ENCODE measurements around the gene SMARCE1. TPM values are rescaled to one million over a fixed set of nuclear protein-coding genes. Genes with fewer than 3 reads are reported as not detected.

Gene SMARCE1
- total and polyA plus RNA-seq, 2 donors, result 109 to 126 TPM

DNA sequence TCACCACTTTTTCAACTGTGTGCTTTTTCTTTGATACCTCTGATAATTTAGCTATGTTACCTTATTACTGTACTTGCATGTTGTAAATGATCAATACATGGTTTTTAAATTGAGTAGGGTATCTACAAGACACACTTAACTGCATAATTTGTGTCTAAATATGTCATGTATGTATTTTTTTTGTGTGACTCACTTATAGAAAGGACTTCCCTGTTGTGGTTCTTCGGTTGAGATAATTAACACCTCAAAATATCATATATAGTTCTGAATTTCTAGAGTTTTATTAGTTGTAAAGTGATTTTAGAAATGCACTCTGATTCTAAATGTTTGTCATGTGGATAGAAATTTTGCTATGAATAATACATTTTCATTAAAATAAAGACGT, 31.9 kb upstream of the SMARCE1 start:
- no peak for DNase-seq (ENCODE audit: low read depth in 6 of 9, low spot score in 9 of 9)
- WGBS, result 95% methylated on average over 2 of the region's 2 CpGs
- Histone ChIP-seq H3K27me3 (ENCODE audit: control insufficient read depth in 2 of 2, insufficient read depth in 1 of 2, low read length in 1 of 2) (peaks cover 3 to 21% of the 10 kb centered on the region in 2 donors), H3K9me3 (ENCODE audit: control insufficient read depth in 2 of 2, insufficient read depth in 1 of 2, low read length in 1 of 2) (no peaks in the 10 kb centered on the region), H3K36me3 (ENCODE audit: control insufficient read depth in 2 of 2, insufficient read depth in 2 of 2, low read length in 1 of 2) (no peaks in the 10 kb centered on the region), H3K4me3 (ENCODE audit: low read length in 2 of 2) (no peak overlapping the region), H3K27ac (ENCODE audit: low read depth in 1 of 2, low read length in 1 of 2) (no peak overlapping the region), H3K4me1 (ENCODE audit: control insufficient read depth in 2 of 2, insufficient read depth in 2 of 2, low read length in 2 of 2) (no peaks in the 10 kb centered on the region)

GRCh38 chr17:40678902-40679522, 31.4 kb upstream of the SMARCE1 start:
- Histone ChIP-seq H3K9me3 (ENCODE audit: control insufficient read depth in 2 of 2, insufficient read depth in 1 of 2, low read length in 1 of 2) (no peaks in the 10 kb centered on the region), H3K27ac (ENCODE audit: low read depth in 1 of 2, low read length in 1 of 2) (no peak overlapping the region), H3K27me3 (ENCODE audit: control insufficient read depth in 2 of 2, insufficient read depth in 1 of 2, low read length in 1 of 2) (peaks cover 3 to 25% of the 10 kb centered on the region in 2 donors), H3K4me1 (ENCODE audit: control insufficient read depth in 2 of 2, insufficient read depth in 2 of 2, low read length in 2 of 2) (no peaks in the 10 kb centered on the region), H3K4me3 (ENCODE audit: low read length in 2 of 2) (no peak overlapping the region), H3K36me3 (ENCODE audit: control insufficient read depth in 2 of 2, insufficient read depth in 2 of 2, low read length in 1 of 2) (no peaks in the 10 kb centered on the region)
- DNase-seq (ENCODE audit: low read depth in 6 of 9, low spot score in 9 of 9), result no peak
- WGBS, result 66% methylated on average over 4 of the region's 4 CpGs

GRCh38 chr17:40675905-40676304, 28.3 kb upstream of the SMARCE1 start:
- Histone ChIP-seq H3K27ac (ENCODE audit: low read depth in 1 of 2, low read length in 1 of 2) (no peak overlapping the region), H3K36me3 (ENCODE audit: control insufficient read depth in 2 of 2, insufficient read depth in 2 of 2, low read length in 1 of 2) (no peaks in the 10 kb centered on the region), H3K4me3 (ENCODE audit: low read length in 2 of 2) (no peak overlapping the region), H3K9me3 (ENCODE audit: control insufficient read depth in 2 of 2, insufficient read depth in 1 of 2, low read length in 1 of 2) (no peaks in the 10 kb centered on the region), H3K27me3 (ENCODE audit: control insufficient read depth in 2 of 2, insufficient read depth in 1 of 2, low read length in 1 of 2) (peaks cover 3 to 36% of the 10 kb centered on the region in 2 donors), H3K4me1 (ENCODE audit: control insufficient read depth in 2 of 2, insufficient read depth in 2 of 2, low read length in 2 of 2) (no peaks in the 10 kb centered on the region)
- no peak for DNase-seq (ENCODE audit: low read depth in 6 of 9, low spot score in 9 of 9)
- 87% methylated on average over 4 of the region's 4 CpGs for WGBS

DNA sequence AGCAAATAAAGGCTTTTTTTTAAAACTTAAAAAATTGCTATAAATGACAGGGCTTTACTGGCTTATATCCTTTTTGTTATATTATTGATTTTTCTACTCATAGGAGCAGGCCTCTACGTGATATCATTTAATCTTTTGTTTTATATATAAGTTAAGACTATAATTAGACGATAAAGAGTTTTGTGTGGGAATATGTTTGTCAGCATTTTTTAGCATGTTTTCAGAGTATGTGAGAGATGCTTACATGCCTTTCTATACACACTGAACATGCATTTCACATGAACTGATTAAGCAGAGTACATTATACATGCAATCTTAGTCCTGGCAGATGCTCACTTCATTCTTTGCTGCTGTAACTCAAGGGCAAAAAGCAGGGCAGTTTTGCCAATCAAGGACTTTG, 25.0 kb upstream of the SMARCE1 start:
- no peaks in the 10 kb centered on the region for H3K4me1 ChIP-seq (ENCODE audit: control insufficient read depth in 2 of 2, insufficient read depth in 2 of 2, low read length in 2 of 2)
- H3K27ac ChIP-seq (ENCODE audit: low read depth in 1 of 2, low read length in 1 of 2), result no peak overlapping the region
- H3K27me3 ChIP-seq (ENCODE audit: control insufficient read depth in 2 of 2, insufficient read depth in 1 of 2, low read length in 1 of 2), result peaks cover 3 to 43% of the 10 kb centered on the region in 2 donors
- H3K9me3 ChIP-seq (ENCODE audit: control insufficient read depth in 2 of 2, insufficient read depth in 1 of 2, low read length in 1 of 2), result no peaks in the 10 kb centered on the region
- no peak for DNase-seq (ENCODE audit: low read depth in 6 of 9, low spot score in 9 of 9)
- WGBS, result 96% methylated on average over 2 of the region's 2 CpGs
- no peaks in the 10 kb centered on the region for H3K36me3 ChIP-seq (ENCODE audit: control insufficient read depth in 2 of 2, insufficient read depth in 2 of 2, low read length in 1 of 2)
- no peak overlapping the region for H3K4me3 ChIP-seq (ENCODE audit: low read length in 2 of 2)

DNA sequence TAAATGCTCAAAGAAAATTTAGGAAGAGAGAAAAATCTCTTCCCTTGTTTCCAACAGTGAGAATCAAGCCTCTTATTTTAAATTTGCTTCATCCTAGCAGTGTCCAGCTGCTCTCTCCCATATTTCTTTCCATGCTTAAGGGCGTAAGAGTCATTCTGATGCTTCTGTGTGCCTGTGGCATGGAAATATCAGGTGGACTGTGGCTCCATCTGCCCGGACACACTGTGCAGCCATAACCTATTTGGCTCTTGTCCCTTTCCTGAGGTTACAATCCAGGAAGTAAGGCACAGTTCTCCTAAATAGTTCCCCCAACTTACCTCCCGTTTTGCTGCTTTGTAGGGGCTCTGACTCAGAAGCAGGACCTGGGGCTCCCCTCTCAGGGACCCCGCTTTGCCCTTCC, 23.7 kb upstream of the SMARCE1 start:
- no peaks in the 10 kb centered on the region for H3K4me1 ChIP-seq (ENCODE audit: control insufficient read depth in 2 of 2, insufficient read depth in 2 of 2, low read length in 2 of 2)
- DNase-seq (ENCODE audit: low read depth in 6 of 9, low spot score in 9 of 9), result no peak
- no peaks in the 10 kb centered on the region for H3K9me3 ChIP-seq (ENCODE audit: control insufficient read depth in 2 of 2, insufficient read depth in 1 of 2, low read length in 1 of 2)
- H3K4me3 ChIP-seq (ENCODE audit: low read length in 2 of 2), result no peak overlapping the region
- H3K27me3 ChIP-seq (ENCODE audit: control insufficient read depth in 2 of 2, insufficient read depth in 1 of 2, low read length in 1 of 2), result peaks cover 3 to 45% of the 10 kb centered on the region in 2 donors
- H3K36me3 ChIP-seq (ENCODE audit: control insufficient read depth in 2 of 2, insufficient read depth in 2 of 2, low read length in 1 of 2), result no peaks in the 10 kb centered on the region
- 56% methylated on average over 4 of the region's 4 CpGs for WGBS
- H3K27ac ChIP-seq (ENCODE audit: low read depth in 1 of 2, low read length in 1 of 2), result no peak overlapping the region

DNA sequence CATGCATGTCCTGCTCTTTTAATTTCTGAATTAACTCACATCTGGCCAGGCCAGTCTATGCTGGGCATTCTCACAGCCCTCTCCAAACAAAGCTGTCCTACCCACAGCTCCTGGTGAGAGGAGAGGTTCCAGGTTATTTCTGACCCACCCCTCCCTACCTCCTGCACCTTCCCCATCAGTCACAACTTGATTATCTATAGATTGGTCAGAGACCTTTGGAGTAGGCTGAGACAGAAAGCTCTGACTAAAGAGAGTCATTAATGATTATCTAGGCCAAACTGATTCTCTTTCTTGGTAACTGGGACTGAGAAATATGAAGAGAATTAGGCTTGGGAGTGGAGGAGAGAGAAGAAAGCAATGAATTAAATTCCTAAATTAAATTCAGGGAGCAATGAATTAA, 18.7 kb upstream of the SMARCE1 start:
- DNase-seq (ENCODE audit: low read depth in 6 of 9, low spot score in 9 of 9), result no peak
- peaks cover 0 to 56% of the 10 kb centered on the region in 2 donors for H3K27me3 ChIP-seq (ENCODE audit: control insufficient read depth in 2 of 2, insufficient read depth in 1 of 2, low read length in 1 of 2)
- H3K9me3 ChIP-seq (ENCODE audit: control insufficient read depth in 2 of 2, insufficient read depth in 1 of 2, low read length in 1 of 2), result no peaks in the 10 kb centered on the region
- no peak overlapping the region for H3K4me3 ChIP-seq (ENCODE audit: low read length in 2 of 2)
- H3K27ac ChIP-seq (ENCODE audit: low read depth in 1 of 2, low read length in 1 of 2), result no peak overlapping the region
- no peaks in the 10 kb centered on the region for H3K36me3 ChIP-seq (ENCODE audit: control insufficient read depth in 2 of 2, insufficient read depth in 2 of 2, low read length in 1 of 2)
- no peaks in the 10 kb centered on the region for H3K4me1 ChIP-seq (ENCODE audit: control insufficient read depth in 2 of 2, insufficient read depth in 2 of 2, low read length in 2 of 2)

GRCh38 chr17:40664582-40665333, 17.1 kb upstream of the SMARCE1 start, which contains the start of gene KRT222:
TSS of gene KRT222 (minus strand) at chr17:40665177. CDS start at chr17:40665099, 78 bp downstream.
- no peak for DNase-seq (ENCODE audit: low read depth in 6 of 9, low spot score in 9 of 9)
- no peak within 1 kb of the TSS for H3K27ac ChIP-seq (ENCODE audit: low read depth in 1 of 2, low read length in 1 of 2)
- H3K36me3 ChIP-seq (ENCODE audit: control insufficient read depth in 2 of 2, insufficient read depth in 2 of 2, low read length in 1 of 2), result no peaks in the 10 kb centered on the region
- peaks cover 0 to 2% of the 10 kb centered on the region in 2 donors for H3K4me1 ChIP-seq (ENCODE audit: control insufficient read depth in 2 of 2, insufficient read depth in 2 of 2, low read length in 2 of 2)
- no peaks in the 10 kb centered on the region for H3K9me3 ChIP-seq (ENCODE audit: control insufficient read depth in 2 of 2, insufficient read depth in 1 of 2, low read length in 1 of 2)
- 13% methylated on average over 12 of the region's 12 CpGs for WGBS
- no peak within 1 kb of the TSS for H3K4me3 ChIP-seq (ENCODE audit: low read length in 2 of 2)
- H3K27me3 ChIP-seq (ENCODE audit: control insufficient read depth in 2 of 2, insufficient read depth in 1 of 2, low read length in 1 of 2), result peaks cover 0 to 52% of the 10 kb centered on the region in 2 donors

- Histone ChIP-seq H3K36me3 (ENCODE audit: control insufficient read depth in 2 of 2, insufficient read depth in 2 of 2, low read length in 1 of 2) (no peaks in the 10 kb centered on the region), H3K27ac (ENCODE audit: low read depth in 1 of 2, low read length in 1 of 2) (no peak overlapping the region), H3K27me3 (ENCODE audit: control insufficient read depth in 2 of 2, insufficient read depth in 1 of 2, low read length in 1 of 2) (peaks cover 0 to 47% of the 10 kb centered on the region in 2 donors), H3K4me3 (ENCODE audit: low read length in 2 of 2) (no peak overlapping the region), H3K9me3 (ENCODE audit: control insufficient read depth in 2 of 2, insufficient read depth in 1 of 2, low read length in 1 of 2) (no peaks in the 10 kb centered on the region), H3K4me1 (ENCODE audit: control insufficient read depth in 2 of 2, insufficient read depth in 2 of 2, low read length in 2 of 2) (peaks cover 0 to 2% of the 10 kb centered on the region in 2 donors)
- WGBS, result 94% methylated on average over 3 of the region's 3 CpGs
- DNase-seq (ENCODE audit: low read depth in 6 of 9, low spot score in 9 of 9), result no peak
Measured at GRCh38 chr17:40663252-40663651, 15.6 kb upstream of the SMARCE1 start.

DNA sequence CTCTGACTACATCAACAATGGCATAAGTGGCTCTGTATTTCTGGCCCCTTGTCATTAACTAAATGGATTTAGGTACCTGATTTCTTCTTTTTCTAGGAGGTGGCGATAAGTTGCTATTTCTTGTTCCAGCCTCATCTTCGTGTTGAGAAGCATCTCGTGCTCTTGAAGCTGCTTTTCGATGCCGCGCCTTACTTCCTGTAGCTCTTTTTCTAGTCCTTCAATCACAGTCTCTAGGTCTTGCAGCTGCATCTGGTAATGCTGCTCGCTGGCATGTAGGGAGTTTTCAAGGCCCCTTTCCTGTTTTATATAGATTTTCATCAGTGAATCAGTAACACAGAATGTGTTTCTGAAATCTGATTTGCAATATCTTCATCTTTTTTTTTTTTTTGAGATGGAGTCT, 12.3 kb upstream of the SMARCE1 start:
- Histone ChIP-seq H3K9me3 (ENCODE audit: control insufficient read depth in 2 of 2, insufficient read depth in 1 of 2, low read length in 1 of 2) (no peaks in the 10 kb centered on the region), H3K4me1 (ENCODE audit: control insufficient read depth in 2 of 2, insufficient read depth in 2 of 2, low read length in 2 of 2) (peaks cover 0 to 2% of the 10 kb centered on the region in 2 donors), H3K27me3 (ENCODE audit: control insufficient read depth in 2 of 2, insufficient read depth in 1 of 2, low read length in 1 of 2) (peaks cover 0 to 22% of the 10 kb centered on the region in 2 donors), H3K27ac (ENCODE audit: low read depth in 1 of 2, low read length in 1 of 2) (peak overlapping the region in 1 of 2 donors; percentile 39), H3K4me3 (ENCODE audit: low read length in 2 of 2) (no peak overlapping the region), H3K36me3 (ENCODE audit: control insufficient read depth in 2 of 2, insufficient read depth in 2 of 2, low read length in 1 of 2) (no peaks in the 10 kb centered on the region)
- WGBS, result 58% methylated on average over 7 of the region's 7 CpGs
- DNase-seq (ENCODE audit: low read depth in 6 of 9, low spot score in 9 of 9), result peak in 6 of 9 donors; percentile 19 to 67 (median 29)

Data from thymus (tissue), 11 donors.